ENCODE measurements around the gene MTG2. TPM values are rescaled to one million over a fixed set of nuclear protein-coding genes. Genes with fewer than 3 reads are reported as not detected.

The MTG2 gene
- total and polyA plus RNA-seq, 2 of the 4 experiments (the other 2 are of a cell fraction) = 11.5 to 25.2 TPM

DNA sequence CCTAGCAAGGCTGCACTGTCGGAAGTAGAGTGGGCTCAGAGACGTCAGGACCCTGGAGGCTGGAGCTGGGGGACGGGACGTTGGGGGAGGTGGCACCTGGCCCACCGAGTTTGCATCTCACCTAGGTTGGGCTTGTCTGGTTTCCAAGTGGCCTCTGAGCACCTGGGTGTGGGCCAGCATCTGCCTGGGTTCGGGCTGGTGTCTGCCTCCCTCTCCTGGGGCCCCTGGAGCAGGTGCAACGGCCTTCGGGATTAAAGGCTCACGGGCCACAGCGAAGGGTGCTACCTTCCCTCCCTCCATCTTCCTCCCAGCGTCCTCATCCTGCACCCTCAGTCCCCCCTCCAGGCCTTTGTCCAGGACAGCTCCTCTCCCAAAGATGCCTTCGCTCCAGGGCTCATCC lies 31.2 kb downstream of the MTG2 start:
- H4K20me1 ChIP-seq (ENCODE audit: insufficient read depth, low read length) = peaks cover 4% of the 10 kb centered on the region
- dilution Hi-C loops (cut with HindIII; ENCODE audit: low sequenced_read_pairs, unreplicated experiment) (no loop called here), intact Hi-C loops (cut with micrococcal nuclease) (no loop called here), in situ Hi-C loops (cut with MboI; ENCODE audit: low sequenced_read_pairs) (no loop called here)
- no peak for ATAC-seq (ENCODE audit: low read depth)
- no peak overlapping the region for H3K56ac ChIP-seq (ENCODE audit: extremely low read depth, insufficient read depth, low read length)
- H3K36me3 ChIP-seq (ENCODE audit: control insufficient read depth, insufficient read depth, low read length) = no peaks in the 10 kb centered on the region
- H2AK5ac ChIP-seq (ENCODE audit: low read depth, low read length) = no peak overlapping the region
- DNase-seq = no peak
- no peak overlapping the region for H3K23ac ChIP-seq (ENCODE audit: low read depth, low read length)
- WGBS, 2 experiments (ENCODE audit: extremely low coverage in 2 of 2, insufficient read length in 1 of 2) = 21% methylated on average over 3 of the region's 12 CpGs; no CpG with 5 or more reads in 1 of the 2 experiments
- H2BK15ac ChIP-seq (ENCODE audit: low read depth, low read length) = no peak overlapping the region
- H3K9me3 ChIP-seq (ENCODE audit: control insufficient read depth, insufficient read depth, low read length) = no peaks in the 10 kb centered on the region
- H3K9ac ChIP-seq (ENCODE audit: low read depth, low read length) = no peak overlapping the region
- no peak overlapping the region for H2BK20ac ChIP-seq (ENCODE audit: low read depth, low read length)
- no peaks in the 10 kb centered on the region for H3K79me1 ChIP-seq (ENCODE audit: low read depth in 1 of 2, low read length in 2 of 2)
- H2BK5ac ChIP-seq (ENCODE audit: low read depth, low read length, poor library complexity, severe bottlenecking) = no peak overlapping the region
- no peak overlapping the region for H2AK9ac ChIP-seq (replicated peaks; ENCODE audit: low read depth, low read length, poor library complexity)
- H3K9me1 ChIP-seq (ENCODE audit: insufficient read depth, low read length) = no peaks in the 10 kb centered on the region
- no peak overlapping the region for H4K8ac ChIP-seq (ENCODE audit: low read depth in 2 of 2, low read length in 2 of 2)
- TF ChIP-seq MAZ (IDR thresholded peaks at IDR 0.05; ENCODE audit: borderline replicate concordance, low read depth, low read length) (no peak), SMC3 (IDR thresholded peaks at IDR 0.05; ENCODE audit: low read depth, low read length) (no peak), RCOR1 (IDR thresholded peaks at IDR 0.05; ENCODE audit: insufficient replicate concordance, low read length) (no peak), RAD21 (IDR thresholded peaks at IDR 0.05; ENCODE audit: low read length) (no peak)
- TF ChIP-seq, protein P1, sequence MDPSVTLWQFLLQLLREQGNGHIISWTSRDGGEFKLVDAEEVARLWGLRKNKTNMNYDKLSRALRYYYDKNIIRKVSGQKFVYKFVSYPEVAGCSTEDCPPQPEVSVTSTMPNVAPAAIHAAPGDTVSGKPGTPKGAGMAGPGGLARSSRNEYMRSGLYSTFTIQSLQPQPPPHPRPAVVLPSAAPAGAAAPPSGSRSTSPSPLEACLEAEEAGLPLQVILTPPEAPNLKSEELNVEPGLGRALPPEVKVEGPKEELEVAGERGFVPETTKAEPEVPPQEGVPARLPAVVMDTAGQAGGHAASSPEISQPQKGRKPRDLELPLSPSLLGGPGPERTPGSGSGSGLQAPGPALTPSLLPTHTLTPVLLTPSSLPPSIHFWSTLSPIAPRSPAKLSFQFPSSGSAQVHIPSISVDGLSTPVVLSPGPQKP (IDR thresholded peaks at IDR 0.05; ENCODE audit: borderline replicate concordance, low read depth, low read length) = no peak
- no peak overlapping the region for H4K91ac ChIP-seq (ENCODE audit: insufficient read depth, low read depth, low read length)
- CTCF ChIA-PET = no interaction called here
- H4K5ac ChIP-seq (ENCODE audit: low read depth, low read length) = no peak overlapping the region
- H3K14ac ChIP-seq (replicated peaks; ENCODE audit: low read depth, low read length) = no peak overlapping the region
- no peak overlapping the region for H3K4me2 ChIP-seq (ENCODE audit: low read depth, low read length)
- no TSS peak for BruUV-seq (replicated peaks)
- H3K4me3 ChIP-seq (ENCODE audit: insufficient read depth, low read depth, low read length) = no peak overlapping the region
- peaks cover 58% of the 10 kb centered on the region for H3K27me3 ChIP-seq (ENCODE audit: control insufficient read depth, insufficient read depth, low read length)
- POLR2A ChIA-PET (ENCODE audit: unreplicated experiment) = no interaction called here
- no peaks in the 10 kb centered on the region for H3K4me1 ChIP-seq (ENCODE audit: control insufficient read depth, insufficient read depth, low read length)
- H2AFZ ChIP-seq (replicated peaks; ENCODE audit: low read length, poor library complexity) = no peak overlapping the region
- no peak overlapping the region for H3K4ac ChIP-seq (ENCODE audit: low read depth, low read length)
- no peak overlapping the region for H3K27ac ChIP-seq (ENCODE audit: insufficient read depth, low read length)
- no peak overlapping the region for H2BK120ac ChIP-seq (ENCODE audit: low read depth, low read length)
- H3K18ac ChIP-seq (ENCODE audit: low read depth, low read length) = no peak overlapping the region

Data from IMR-90 (cell line).